SK-N-MC (cell line): ENCODE results near the gene EMSY.
"Not testable (repeated sequence)": the region's sequence is repeated elsewhere in the genome, so short reads cannot be mapped to it uniquely, and the experiment has no call there.

ENCODE experiments used
- DNase-seq: peaks from one replicate; pipeline ENCODE4 v3.0.0-alpha.2; 2011; ENCODE audit warnings: low read depth, low spot score
- H3K27ac ChIP-seq: fragments of 200-600 bp; sonication (generic); 2 replicates; pipeline ENCODE4 v1.5.1; 2016; ENCODE audit warnings: mixed run types
- H3K36me3 ChIP-seq: fragments of 200-600 bp; sonication (generic); 2 replicates; pipeline ENCODE4 v1.6.1; 2017; ENCODE audit warnings: antibody characterized with exemption, low read length, mixed read lengths; ENCODE audit not compliant: insufficient read depth
- H3K4me3 ChIP-seq: fragments of 200-600 bp; sonication (generic); 2 replicates; pipeline ENCODE4 v1.5.1; 2016
- H3K9ac ChIP-seq: fragments of 200-600 bp; sonication (generic); 2 replicates; pipeline ENCODE4 v1.8.0; 2017; ENCODE audit warnings: mixed run types, mixed read lengths; ENCODE audit not compliant: insufficient read length
- H3K9me3 ChIP-seq: fragments of 200-600 bp; sonication (generic); 2 replicates; pipeline ENCODE4 v1.6.1; 2017; ENCODE audit warnings: low read depth, mild to moderate bottlenecking, antibody characterized with exemption, low read length, moderate library complexity, mixed read lengths
- EZH2 ChIP-seq: fragments of 200-600 bp; sonication (generic); IDR thresholded peaks from one replicate; pipeline ENCODE4 v1.6.1; 2017; ENCODE audit warnings: antibody characterized with exemption
- FOXP2 ChIP-seq: optimal IDR thresholded peaks from 2 replicates; pipeline ENCODE3; 2011; ENCODE audit warnings: mild to moderate bottlenecking, moderate library complexity; ENCODE audit not compliant: insufficient read depth; ENCODE audit errors: extremely low read length, control extremely low read depth
- POLR2AphosphoS5 ChIP-seq: IDR thresholded peaks from 2 replicates; pipeline ENCODE4 v1.6.1; 2012; ENCODE audit warnings: mild to moderate bottlenecking, low read depth, low read length, borderline replicate concordance

The EMSY gene

GRCh38 chr11:76562541-76562940 is 117.7 kb downstream of the EMSY start:
- TF ChIP-seq POLR2AphosphoS5 (no peak), FOXP2 (no peak), EZH2 (no peak)
- DNase-seq: no peak
- Histone ChIP-seq H3K36me3 (no peaks in the 10 kb centered on the region), H3K9ac (no peak overlapping the region), H3K4me3 (no peak overlapping the region), H3K27ac (no peak overlapping the region), H3K9me3 (no peaks in the 10 kb centered on the region)

- Histone ChIP-seq H3K4me3 (no peak overlapping the region), H3K27ac (no peak overlapping the region), H3K9me3 (no peaks in the 10 kb centered on the region), H3K36me3 (no peaks in the 10 kb centered on the region), H3K9ac (no peak overlapping the region)
- no peak for TF ChIP-seq POLR2AphosphoS5
- TF ChIP-seq FOXP2: no peak
- no peak for TF ChIP-seq EZH2
- no peak for DNase-seq
These were observed 119.5 kb downstream of the EMSY start for GRCh38 chr11:76564364-76564763.

- H3K36me3 ChIP-seq: no peaks in the 10 kb centered on the region
- H3K27ac ChIP-seq: no peak overlapping the region
- H3K9me3 ChIP-seq: no peaks in the 10 kb centered on the region
- H3K9ac ChIP-seq: no peak overlapping the region
- DNase-seq: no peak
- H3K4me3 ChIP-seq: no peak overlapping the region
- TF ChIP-seq FOXP2 (no peak), EZH2 (no peak), POLR2AphosphoS5 (no peak)
These were observed 122.0 kb downstream of the EMSY start for GRCh38 chr11:76566811-76567210.

DNA sequence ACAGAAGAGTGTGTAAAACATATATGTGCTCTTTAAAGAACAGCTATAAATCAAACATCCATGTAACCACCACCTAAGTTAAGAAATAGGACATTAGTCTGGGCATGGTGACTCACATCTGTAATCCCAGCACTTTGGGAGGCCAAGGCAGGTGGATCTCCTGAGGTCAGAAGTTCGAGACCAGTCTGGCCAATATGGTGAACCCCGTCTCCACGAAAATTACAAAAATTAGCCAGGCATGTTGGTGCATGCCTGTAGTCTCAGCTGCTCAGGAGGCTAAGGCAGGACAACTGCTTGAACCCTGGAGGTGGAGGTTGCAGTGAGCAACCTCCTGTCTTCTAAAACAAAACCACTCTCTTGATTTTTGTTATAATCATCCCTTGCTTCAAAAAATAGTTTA is 122.4 kb downstream of the EMSY start:
- Histone ChIP-seq H3K9me3 (no peaks in the 10 kb centered on the region), H3K9ac (no peak overlapping the region), H3K27ac (no peak overlapping the region), H3K36me3 (no peaks in the 10 kb centered on the region), H3K4me3 (no peak overlapping the region)
- no peak for TF ChIP-seq EZH2
- no peak for TF ChIP-seq POLR2AphosphoS5
- no peak for DNase-seq

DNA sequence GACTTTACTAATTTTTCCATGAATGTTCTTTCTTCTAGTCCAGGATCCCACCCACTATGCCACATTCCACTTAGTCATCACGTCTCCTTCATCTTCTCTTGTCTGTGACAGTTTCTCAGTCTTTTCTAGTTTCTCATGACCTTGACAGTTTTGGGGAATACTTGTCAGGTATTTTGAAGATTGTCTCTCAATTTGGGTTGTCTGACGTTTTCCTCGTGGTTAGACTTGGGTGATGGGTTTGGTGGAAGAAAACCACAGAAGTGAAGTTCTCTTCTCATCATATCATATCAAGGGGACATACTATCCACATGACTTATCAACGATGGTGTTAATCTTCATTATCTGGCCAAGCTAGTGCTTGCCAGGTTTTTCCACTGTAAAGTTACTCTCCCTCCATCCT is 123.3 kb downstream of the EMSY start:
- TF ChIP-seq FOXP2 (no peak), EZH2 (no peak), POLR2AphosphoS5 (no peak)
- no peak overlapping the region for H3K9ac ChIP-seq
- H3K36me3 ChIP-seq: no peaks in the 10 kb centered on the region
- H3K27ac ChIP-seq: no peak overlapping the region
- no peak for DNase-seq
- H3K4me3 ChIP-seq: no peak overlapping the region
- H3K9me3 ChIP-seq: no peaks in the 10 kb centered on the region

DNA sequence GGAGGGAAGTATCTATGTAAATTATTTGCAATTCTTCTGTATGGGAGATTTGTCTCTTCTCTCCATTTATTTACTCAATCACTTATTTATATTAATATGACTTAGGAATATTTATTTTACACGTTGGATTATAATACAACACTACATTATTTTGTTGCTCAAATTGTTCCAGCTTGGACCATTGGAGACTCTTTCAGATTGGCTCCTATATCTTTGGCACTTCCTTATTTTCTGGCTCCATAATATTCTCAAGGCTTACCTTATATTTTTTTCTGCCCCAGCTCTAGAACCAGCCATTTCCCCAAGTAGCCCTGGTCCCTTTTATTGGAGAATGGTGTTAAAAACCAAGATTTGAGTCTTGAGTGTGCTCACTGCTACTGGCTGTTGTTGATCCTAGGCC is 123.8 kb downstream of the EMSY start:
- H3K36me3 ChIP-seq: no peaks in the 10 kb centered on the region
- H3K4me3 ChIP-seq: no peak overlapping the region
- H3K27ac ChIP-seq: no peak overlapping the region
- H3K9ac ChIP-seq: no peak overlapping the region
- H3K9me3 ChIP-seq: no peaks in the 10 kb centered on the region
- TF ChIP-seq POLR2AphosphoS5 (no peak), EZH2 (no peak), FOXP2 (no peak)
- no peak for DNase-seq

DNA sequence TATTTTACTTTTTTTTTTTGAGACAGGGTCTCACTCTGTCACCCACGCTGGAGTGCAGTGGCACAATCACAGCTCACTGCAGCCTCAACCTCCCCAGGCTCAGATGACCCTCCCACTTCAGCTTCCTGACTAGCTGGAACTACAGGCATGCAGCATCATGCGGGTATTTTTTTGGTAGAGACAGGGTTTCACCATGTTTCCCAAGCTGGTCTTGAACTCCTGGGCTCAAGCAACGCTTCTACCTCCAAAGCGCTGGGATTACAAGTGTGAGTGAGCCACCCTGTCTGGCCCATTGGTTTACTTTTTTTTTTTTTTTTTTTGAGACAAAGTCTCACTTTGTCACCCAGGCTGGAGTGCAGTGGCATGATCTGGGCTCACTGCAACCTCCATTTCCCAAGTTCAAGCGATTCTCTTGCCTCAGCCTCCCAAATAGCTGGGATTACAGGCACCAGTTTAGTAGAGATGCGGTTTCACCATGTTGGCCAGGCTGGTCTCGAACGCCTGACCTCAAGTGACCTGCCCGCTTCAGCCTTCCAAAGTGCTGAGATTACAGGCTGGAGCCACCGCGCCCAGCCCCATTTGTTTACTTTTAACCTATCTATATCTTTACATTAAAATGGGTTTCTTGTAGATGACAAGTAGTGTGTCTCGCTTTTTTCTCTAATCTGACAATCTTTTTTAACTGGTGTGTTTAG is 127.5 kb downstream of the EMSY start:
- H3K9me3 ChIP-seq, H3K9ac ChIP-seq, H3K4me3 ChIP-seq, H3K36me3 ChIP-seq, H3K27ac ChIP-seq, DNase-seq: not testable (repeated sequence)

DNA sequence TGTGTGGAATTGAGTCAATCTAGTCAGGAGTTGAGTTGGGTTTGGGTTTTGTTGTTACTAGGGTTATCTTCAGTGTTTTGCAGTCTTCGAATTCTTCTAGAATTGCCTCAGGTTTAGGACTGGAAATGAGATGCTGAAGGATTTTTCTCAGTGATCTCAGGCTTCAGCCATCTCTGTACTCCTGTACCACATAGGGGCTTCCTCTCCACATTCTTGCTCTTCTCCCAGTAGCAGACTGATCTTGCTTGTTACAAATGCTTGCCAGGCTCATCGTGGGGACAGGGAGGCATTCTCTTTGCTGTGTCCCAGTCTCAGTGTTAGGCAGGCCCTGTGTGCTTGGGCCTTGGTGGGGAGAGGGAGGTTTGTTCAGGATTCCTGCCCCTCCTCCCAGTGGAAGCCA is 129.6 kb downstream of the EMSY start:
- Histone ChIP-seq H3K36me3 (no peaks in the 10 kb centered on the region), H3K9ac (no peak overlapping the region), H3K4me3 (no peak overlapping the region), H3K9me3 (no peaks in the 10 kb centered on the region), H3K27ac (no peak overlapping the region)
- no peak for DNase-seq
- TF ChIP-seq FOXP2 (no peak), POLR2AphosphoS5 (no peak), EZH2 (no peak)

DNA sequence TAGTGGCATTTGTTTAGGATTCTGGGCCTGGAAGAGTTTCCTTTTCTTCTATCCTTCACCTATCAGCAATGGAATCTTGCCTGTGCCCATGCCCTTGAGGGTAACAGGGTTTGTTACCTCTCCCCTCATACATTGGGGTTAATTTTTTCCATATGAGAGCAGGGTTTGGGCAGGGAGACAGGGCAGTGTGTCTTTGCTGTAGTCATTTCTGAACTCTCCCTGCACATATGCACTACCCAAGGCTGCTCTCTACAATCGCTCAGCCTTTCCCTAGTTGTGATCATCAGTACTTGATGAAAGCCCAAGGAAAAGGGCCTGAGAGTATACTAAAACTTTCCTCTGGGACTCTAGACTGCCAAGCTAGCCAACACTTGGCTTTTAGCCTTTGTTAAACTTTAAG is 130.1 kb downstream of the EMSY start:
- no peaks in the 10 kb centered on the region for H3K9me3 ChIP-seq
- no peak overlapping the region for H3K9ac ChIP-seq
- no peak overlapping the region for H3K27ac ChIP-seq
- no peak for TF ChIP-seq EZH2
- TF ChIP-seq FOXP2: no peak
- TF ChIP-seq POLR2AphosphoS5: no peak
- no peak overlapping the region for H3K4me3 ChIP-seq
- DNase-seq: no peak
- H3K36me3 ChIP-seq: no peaks in the 10 kb centered on the region
